Activated naive CD4-positive, alpha-beta T cell treated with anti-CD3 and anti-CD28 coated beads, Interleukin-2, amount 50 U/mL, for 72 hours (primary cell): Measurements from ENCODE around the gene PGAP6. TPM values are rescaled to one million over a fixed set of nuclear protein-coding genes. Genes with fewer than 3 reads are reported as not detected.
A peak's percentile ranks its signal among the peaks of the same experiment; 100 is the strongest.

Source experiments
- ATAC-seq, 2 donors: fragments of 150-1000 bp; cut with Tn5 transposase; 2 replicates each; pipeline ENCODE4 v1.10.0; 2021; ENCODE audit warnings: mild to moderate bottlenecking in 2 of 2, moderate library complexity in 2 of 2
- DNase-seq, 2 donors: peaks; one replicate each; pipeline ENCODE4 v3.0.0; 2021 to 2022; ENCODE audit warnings: low spot score in 2 of 2
- H3K27ac Mint-ChIP-seq, 2 donors: one replicate each; pipeline ENCODE4 v1.8.0; 2022; ENCODE audit warnings: mild to moderate bottlenecking in 2 of 2, mixed read lengths in 2 of 2
- H3K36me3 Mint-ChIP-seq, 2 donors: one replicate each; pipeline ENCODE4 v1.8.0; 2022; ENCODE audit warnings: mixed read lengths in 2 of 2
- H3K9me3 Mint-ChIP-seq, 2 donors: one replicate each; pipeline ENCODE4 v1.8.0; 2022; ENCODE audit warnings: mixed read lengths in 2 of 2
- total RNA-seq, 2 donors: library from RNA; stranded (reverse); gene quantifications; one replicate each; pipeline ENCODE4 v1.2.3, GENCODE V29; 2022

Gene PGAP6
- total RNA-seq, 2 donors from 2014 or later = 18.5 to 46.1 TPM

DNA sequence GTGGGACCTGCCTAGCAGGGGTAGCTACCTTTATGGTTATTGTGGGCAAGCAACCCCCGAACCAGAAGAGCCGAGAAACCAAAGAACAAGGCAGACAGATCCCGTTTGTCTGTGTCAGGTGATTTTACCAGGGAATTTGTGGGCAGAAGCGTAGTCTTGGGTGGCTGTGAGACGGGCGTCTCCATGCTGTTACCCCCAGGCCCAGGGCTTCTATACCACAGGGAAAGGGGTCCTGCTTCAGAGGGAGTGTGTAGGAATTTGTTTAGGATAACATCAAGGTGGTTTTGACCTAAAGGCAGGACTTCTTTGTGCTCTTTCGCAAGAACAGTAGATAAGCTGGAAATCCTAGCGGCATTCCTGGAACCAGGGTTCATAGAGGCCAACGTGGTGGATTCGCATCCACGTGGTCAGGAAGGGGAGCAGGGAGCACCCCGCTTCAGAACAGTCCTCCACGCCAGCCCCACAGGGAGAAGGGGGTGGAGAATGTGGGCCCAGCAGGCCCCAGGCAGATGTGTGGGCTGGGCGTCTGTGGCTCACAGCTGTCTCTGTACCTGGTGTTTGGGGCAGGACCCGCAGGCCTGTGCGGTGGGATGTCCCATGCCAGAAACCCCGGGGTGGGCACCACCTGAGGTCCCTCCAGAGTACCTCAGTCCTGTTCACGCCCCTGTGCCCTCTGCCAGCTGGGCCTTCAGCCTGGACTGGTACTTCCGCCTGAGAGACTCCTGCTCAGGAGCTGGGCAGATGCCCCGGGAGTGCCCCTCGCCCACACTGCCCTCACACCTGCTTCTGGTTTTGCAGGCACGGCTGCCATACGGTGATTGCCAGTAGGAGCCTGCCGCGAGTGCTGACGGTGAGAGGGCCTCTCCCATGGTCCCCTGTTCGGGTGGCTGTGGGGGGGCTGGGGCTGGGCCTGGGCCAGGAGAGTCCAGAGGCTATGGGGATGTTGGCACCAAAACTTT lies 24.0 kb upstream of the PGAP6 start:
- H3K9me3 Mint-ChIP-seq = no peaks in the 10 kb centered on the region
- peak overlapping the region in 1 of 2 donors; percentile 75 for H3K27ac Mint-ChIP-seq
- H3K36me3 Mint-ChIP-seq = no peaks in the 10 kb centered on the region
- ATAC-seq = no peak
- no peak for DNase-seq

DNA sequence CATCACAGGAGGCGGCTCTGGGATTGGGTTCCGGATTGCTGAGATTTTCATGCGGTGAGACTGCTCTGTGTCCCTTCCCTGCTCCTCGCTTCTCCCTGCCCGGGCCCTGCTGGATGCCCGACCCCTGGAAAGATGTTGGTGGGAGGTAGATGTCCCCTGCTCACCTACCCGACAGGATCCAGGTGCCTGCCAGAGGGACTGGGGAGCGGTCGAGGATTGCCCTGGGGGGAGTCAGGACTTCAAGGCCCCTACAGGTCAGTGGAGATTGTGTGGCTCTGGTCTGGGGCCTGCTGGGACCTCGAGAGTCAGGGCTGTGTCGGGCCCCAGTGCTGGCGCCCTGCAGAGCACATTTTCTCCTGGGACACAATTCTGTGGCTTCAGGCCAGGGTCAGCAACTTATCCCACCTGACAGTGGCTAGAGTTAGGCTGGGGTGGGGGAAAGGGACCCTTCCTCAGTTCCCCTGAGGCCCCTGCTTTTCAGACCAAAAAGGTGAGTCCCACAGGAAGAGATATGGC lies 23.3 kb upstream of the PGAP6 start:
- ATAC-seq (no peak), DNase-seq (no peak)
- no peaks in the 10 kb centered on the region for H3K36me3 Mint-ChIP-seq
- H3K27ac Mint-ChIP-seq = peak overlapping the region in 1 of 2 donors; percentile 75
- no peaks in the 10 kb centered on the region for H3K9me3 Mint-ChIP-seq

DNA sequence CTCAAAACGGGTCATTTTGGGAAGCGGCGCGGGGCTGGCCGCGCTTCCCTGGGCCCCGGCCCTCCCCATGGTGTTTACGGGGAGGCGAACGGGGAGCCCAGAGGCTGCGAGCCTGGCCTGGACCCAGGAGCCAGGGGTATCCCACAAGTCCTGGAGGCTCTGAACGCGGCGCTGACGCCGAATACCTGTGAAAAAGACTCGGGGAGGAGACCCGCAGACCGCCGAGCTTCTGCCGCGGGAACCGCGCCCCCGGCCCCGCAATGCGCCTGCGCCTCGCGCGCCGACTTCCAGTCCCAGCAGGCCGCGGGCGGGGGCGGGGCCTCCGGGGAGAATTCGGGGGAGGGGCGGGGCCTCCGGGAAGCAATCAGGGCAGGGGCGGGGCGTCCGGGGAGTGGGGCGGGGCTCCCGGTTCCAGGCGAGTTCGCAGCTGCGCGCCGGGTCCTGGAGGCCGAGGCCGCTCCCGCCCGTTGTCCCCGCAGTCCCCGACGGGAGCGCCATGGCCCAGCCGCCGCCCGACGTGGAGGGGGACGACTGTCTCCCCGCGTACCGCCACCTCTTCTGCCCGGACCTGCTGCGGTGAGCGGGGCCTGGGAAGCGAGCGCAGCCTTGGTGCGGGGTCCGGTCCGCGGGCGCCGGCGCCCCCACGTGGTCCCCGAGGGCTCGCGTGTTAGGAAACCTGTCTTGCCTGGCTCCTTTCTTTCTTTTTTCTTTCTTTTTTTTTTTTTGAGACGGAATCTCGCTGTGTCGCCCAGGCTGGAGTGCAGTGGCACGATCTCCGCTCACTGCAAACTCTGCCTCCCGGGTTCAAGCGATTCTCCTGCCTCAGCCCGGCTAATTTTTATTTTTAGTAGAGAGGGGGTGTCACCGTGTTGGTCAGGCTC lies 19.9 kb upstream of the PGAP6 start, which contains the start of gene DECR2:
Gene DECR2 (plus strand): TSS at position 418 of the 881 bp plus-strand sequence. CDS start 79 bp downstream, at position 497.
- H3K9me3 Mint-ChIP-seq = no peaks in the 10 kb centered on the region
- H3K36me3 Mint-ChIP-seq = no peaks in the 10 kb centered on the region
- ATAC-seq = peak; percentile 89

DNA sequence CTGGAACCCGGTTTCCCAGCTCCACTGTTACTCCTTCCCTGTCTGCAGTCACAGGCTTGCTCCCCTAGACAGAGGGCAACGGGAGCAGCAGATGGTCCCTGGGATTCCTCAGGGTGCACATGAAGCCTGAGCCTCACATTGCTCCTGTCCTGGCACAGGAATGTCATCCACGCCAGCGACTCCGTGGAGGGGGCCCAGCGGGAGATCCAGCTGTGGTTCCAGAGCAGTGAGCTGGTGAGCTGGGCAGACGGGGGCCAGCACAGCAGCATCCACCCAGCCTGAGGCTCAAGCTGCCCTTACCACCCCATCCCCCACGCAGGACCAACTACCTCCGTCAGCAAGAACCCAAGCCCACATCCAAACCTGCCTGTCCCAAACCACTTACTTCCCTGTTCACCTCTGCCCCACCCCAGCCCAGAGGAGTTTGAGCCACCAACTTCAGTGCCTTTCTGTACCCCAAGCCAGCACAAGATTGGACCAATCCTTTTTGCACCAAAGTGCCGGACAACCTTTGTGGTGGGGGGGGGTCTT lies 18.3 kb upstream of the PGAP6 start:
- Mint-ChIP-seq H3K36me3 (no peaks in the 10 kb centered on the region), H3K9me3 (no peaks in the 10 kb centered on the region), H3K27ac (no peak overlapping the region)
- no peak for DNase-seq
- no peak for ATAC-seq

More for the DNA sequence above, 19.9 kb upstream of the PGAP6 start, which contains the start of gene DECR2:
- H3K27ac Mint-ChIP-seq = peak within 1 kb of the TSS; percentile 86 to 91
- DNase-seq = peak; percentile 95 to 97

DNA sequence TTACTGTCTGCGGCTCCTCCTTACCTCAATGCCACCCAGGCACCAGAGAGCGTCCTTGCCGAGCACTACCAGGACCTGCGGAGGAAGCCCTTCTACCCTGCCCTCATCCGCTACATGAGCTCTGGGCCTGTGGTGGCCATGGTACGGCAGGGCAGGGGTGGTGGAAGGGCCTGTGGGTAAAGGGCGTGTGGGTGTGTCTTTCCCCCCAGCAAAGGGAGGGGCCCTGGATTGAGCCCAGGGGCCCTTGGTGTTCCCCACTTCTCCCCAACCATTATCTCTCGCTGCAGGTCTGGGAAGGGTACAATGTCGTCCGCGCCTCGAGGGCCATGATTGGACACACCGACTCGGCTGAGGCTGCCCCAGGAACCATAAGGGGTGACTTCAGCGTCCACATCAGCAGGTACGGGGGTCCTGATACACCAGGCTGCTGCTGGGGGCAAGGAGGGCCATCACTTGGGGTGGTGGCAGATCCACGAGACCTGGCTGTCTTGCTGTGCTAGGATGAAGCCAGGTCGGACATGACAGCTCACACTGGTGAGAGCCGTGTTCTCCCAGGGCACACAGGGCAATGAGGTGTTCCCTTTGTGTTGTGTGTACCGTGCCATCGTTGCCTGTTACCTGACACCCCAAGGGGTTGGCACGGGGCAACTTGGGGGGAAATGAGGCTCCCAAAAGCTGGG lies 17.7 kb upstream of the PGAP6 start:
- no peaks in the 10 kb centered on the region for H3K36me3 Mint-ChIP-seq
- ATAC-seq = no peak

DNA sequence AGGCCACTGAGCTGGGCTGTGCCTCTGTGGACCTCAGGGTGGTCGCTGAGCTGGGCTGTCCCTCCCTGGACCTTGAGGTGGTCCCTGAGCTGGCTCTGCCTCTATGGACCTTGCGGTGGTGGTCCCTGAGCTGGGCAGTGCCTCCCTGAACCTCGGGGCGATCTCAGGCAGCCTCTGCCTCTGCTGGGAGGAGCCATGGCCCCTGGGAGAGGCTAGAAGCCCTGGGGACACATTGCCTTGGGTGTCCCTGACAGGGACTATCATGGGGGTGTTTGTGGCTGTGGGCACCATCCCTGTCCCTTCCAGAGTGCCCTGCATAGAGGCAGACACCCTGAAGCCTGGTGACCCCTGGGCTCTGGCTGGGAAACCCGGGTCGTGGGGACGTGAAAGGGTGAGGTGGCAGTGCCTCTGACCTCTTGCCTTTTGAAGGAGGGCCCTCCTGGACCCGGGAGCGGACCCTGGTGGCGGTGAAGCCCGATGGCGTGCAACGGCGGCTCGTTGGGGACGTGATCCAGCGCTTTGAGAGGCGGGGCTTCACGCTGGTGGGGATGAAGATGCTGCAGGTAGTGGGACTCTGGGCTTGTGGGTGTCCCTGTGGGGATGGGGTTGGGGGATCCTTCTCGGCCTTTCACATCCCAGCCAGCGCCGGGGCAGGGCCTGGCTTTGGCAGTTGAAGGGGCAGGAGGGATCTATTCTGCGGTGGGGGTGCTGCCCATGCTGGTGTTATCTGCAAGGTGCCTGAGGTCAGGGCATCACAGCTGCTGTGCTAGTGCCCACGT lies 17.0 kb upstream of the PGAP6 start:
- no peaks in the 10 kb centered on the region for H3K9me3 Mint-ChIP-seq
- H3K36me3 Mint-ChIP-seq = no peaks in the 10 kb centered on the region
- H3K27ac Mint-ChIP-seq = no peak overlapping the region
- no peak for DNase-seq
- no peak for ATAC-seq

More for the DNA sequence above, 17.7 kb upstream of the PGAP6 start:
- H3K27ac Mint-ChIP-seq = no peak overlapping the region
- no peaks in the 10 kb centered on the region for H3K9me3 Mint-ChIP-seq
- no peak for DNase-seq

DNA sequence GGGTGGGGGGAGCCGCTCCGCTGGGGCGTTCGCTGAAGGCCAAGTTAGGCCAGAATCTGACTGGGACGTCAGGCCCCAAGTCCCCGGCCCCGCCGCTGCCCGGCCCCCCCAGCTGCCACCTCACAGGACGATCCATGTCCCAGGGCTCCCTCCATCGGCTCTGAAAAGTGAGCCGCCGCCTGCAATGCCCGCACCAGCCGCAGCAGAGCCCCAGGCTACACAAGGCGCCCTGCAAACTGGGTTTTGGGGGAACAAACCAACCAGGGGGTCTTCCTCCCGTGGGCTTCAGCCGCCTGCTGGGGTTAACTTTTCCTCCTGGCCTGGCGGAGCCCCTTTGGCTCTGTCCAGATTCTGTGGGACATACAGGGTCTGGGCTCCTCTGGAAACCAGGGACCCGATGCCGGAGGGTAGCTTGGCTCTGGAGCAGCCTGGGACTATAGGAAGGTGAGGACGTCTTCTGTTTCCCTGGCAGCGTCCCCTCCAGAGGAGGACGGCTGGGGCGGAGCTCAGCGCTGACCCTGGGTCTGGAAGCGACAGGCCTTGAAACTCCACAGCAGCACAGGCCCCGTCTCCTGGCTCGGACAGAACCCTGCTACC lies 16.1 kb upstream of the PGAP6 start:
- Mint-ChIP-seq H3K36me3 (no peaks in the 10 kb centered on the region), H3K27ac (peak overlapping the region in 1 of 2 donors; percentile 36), H3K9me3 (no peaks in the 10 kb centered on the region)
- ATAC-seq (no peak), DNase-seq (peak in 1 of 2 donors; percentile 51)

DNA sequence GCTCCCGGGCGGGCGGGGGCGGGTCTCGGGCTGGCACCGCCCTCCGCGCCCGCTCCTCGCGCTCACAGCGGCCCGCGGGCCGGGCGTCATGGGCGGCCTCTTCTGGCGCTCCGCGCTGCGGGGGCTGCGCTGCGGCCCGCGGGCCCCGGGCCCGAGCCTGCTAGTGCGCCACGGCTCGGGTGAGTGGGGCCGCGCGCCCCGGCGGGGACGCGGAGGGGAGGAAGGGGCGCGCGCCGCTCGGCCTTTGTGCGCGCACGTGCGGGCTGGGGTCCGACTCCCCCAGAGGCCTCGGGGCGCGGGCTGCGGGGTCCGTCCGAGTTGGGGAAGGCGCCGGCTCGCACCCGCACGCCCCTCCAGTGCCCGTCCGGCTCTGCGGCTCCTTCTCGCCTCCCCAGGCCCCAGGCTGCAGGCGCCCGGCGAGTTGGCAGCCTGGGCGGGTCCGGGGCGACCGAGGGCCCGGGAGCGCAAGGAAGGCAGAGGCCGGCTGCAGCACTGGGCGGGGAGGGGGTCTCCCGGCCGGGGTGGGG lies 15.4 kb upstream of the PGAP6 start, which contains the start of gene NME4:
Gene NME4 (plus strand): TSS at position 65 of the 527 bp plus-strand sequence. CDS start 24 bp downstream, at position 89.
- Mint-ChIP-seq H3K27ac (peak within 1 kb of the TSS in 1 of 2 donors; percentile 36), H3K36me3 (peaks cover 0 to under 1% of the 10 kb centered on the region in 2 donors), H3K9me3 (no peaks in the 10 kb centered on the region)
- no peak for DNase-seq
- ATAC-seq = peak in 1 of 2 donors; percentile 12

DNA sequence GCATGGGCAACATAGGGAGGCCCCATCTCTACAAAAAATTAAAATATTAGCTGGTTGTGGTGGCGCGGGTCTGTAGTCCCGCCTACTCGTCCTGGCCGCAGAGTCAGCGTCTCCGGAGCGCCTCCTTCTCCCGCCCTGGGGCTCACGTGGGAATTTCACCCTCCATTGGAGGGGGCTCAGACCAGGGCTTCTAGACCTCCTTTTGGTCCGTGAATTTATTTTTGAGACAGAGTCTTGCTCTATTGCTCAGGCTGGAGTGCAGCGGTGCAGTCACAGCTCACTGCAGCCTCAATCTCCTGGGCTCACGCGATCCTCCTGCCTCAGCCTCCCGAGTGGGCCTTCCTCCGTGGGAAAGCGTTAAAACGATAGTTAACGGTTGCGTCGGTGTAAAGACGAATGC lies 14.8 kb upstream of the PGAP6 start:
- no peak for DNase-seq
- no peak overlapping the region for H3K27ac Mint-ChIP-seq
- no peak for ATAC-seq
- no peaks in the 10 kb centered on the region for H3K9me3 Mint-ChIP-seq
- peaks cover 0 to 7% of the 10 kb centered on the region in 2 donors for H3K36me3 Mint-ChIP-seq

DNA sequence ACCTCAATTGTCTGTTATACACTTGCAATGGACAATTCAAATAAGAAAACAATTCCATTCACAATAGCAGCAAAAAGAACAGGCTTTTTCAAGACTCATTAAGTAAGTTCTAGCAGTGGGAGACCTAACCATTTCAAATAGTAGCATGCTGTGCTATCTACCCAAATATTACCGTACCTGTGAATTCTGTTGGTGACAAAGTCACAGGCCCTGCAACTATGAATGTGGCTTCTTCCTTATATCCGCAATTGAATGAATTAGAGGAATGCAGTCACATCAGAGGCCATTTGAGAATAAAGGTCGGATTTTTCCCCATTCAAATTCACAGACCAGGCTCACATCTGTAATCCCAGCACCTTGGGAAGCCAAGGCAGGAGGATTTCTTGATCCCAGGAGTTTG lies 14.4 kb upstream of the PGAP6 start:
- H3K36me3 Mint-ChIP-seq = peaks cover 0 to 7% of the 10 kb centered on the region in 2 donors
- H3K9me3 Mint-ChIP-seq = no peaks in the 10 kb centered on the region
- no peak for ATAC-seq
- no peak overlapping the region for H3K27ac Mint-ChIP-seq
- no peak for DNase-seq

DNA sequence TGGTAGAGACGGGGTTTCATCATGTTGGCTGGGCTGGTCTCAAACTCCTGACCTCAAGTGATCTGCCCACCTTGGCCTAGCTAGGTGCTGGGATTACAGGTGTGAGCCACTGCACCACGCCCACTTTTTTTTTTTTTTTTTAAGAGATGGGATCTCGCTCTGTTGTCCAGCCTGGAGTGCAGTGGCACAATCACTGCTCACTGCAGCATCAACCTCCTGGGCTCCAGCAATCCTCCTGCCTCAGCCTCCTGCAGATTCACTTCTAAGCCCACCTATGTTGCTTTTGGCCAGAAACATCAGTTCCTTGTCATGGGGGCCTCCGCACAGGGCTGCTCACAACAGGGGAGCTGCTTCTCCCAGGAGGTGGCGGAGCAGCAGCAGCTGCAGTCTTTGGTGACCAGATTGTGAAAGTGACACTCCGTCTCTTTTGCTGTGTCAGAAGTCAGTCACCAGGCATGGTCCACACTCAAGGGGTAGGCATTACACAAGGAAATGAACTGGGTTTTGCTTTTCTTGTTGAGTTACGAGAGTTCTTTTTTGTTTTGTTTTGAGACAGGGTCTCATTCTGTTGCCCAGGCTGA lies 10.8 kb upstream of the PGAP6 start:
- Mint-ChIP-seq H3K27ac (peak overlapping the region; percentile 14 to 85), H3K36me3 (peaks cover 0 to 7% of the 10 kb centered on the region in 2 donors), H3K9me3 (no peaks in the 10 kb centered on the region)
- no peak for DNase-seq
- ATAC-seq = peak; percentile 26 to 57

DNA sequence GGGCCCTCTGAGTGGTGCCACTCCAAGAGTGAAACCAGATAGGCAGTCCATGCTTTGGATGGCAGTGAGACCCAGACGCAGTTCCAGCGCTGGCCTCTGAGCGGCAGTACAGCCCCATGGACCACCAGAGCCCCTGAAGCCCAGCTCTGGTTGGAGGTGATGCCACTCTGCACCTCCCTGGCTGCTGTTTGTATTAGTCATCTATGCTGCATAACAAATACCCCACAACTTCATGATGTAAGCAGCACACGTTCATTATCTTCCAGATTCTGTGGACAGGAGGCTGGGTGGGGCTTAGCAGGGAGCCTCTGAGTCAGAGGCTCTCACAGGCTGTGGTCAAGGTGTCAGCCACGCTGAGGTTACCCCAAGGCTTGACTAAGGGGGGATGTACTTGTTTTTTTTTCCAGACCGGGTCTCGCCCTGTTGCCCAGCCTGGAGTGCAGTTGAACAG lies 10.1 kb upstream of the PGAP6 start:
- H3K27ac Mint-ChIP-seq = peak overlapping the region in 1 of 2 donors; percentile 85
- peak; percentile 79 to 92 for DNase-seq

DNA sequence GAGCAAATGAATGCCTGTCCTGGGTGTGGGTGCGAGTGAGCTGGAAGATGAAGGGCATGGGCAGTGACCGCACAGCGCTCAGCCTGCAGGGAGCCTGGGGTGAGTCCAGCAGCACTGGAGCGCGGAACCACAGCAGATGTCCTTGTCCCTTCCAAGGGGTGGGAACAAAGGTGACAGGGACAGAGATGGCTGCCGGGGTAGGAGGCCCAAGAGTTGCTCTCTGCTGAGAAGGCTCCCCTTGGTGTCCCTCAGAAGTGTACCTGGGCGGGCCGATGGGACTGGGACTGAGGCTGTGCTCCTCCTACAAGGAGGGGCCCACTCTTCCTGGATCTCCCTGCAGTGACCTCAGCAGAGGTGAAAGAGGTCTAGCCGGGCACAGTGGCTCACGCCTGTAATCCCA lies 7.6 kb upstream of the PGAP6 start:
- ATAC-seq (no peak), DNase-seq (no peak)
- no peak overlapping the region for H3K27ac Mint-ChIP-seq
- peaks cover 0 to 7% of the 10 kb centered on the region in 2 donors for H3K36me3 Mint-ChIP-seq
- H3K9me3 Mint-ChIP-seq = no peaks in the 10 kb centered on the region

More for the DNA sequence above, 10.1 kb upstream of the PGAP6 start:
- peak; percentile 94 to 97 for ATAC-seq
- Mint-ChIP-seq H3K36me3 (peaks cover 0 to 7% of the 10 kb centered on the region in 2 donors), H3K9me3 (no peaks in the 10 kb centered on the region)
